Astrocyte (in vitro differentiated cells and primary cell): ENCODE results near the gene STK32B. TPM values are rescaled to one million over a fixed set of nuclear protein-coding genes. Genes with fewer than 3 reads are reported as not detected.

Experiments used
- DNase-seq: peaks from one replicate; pipeline ENCODE4 v3.0.0-alpha.2; 2010; ENCODE audit warnings: low read depth
- FAIRE-seq: peaks from 2 replicates; lab custom pipeline; 2011; peaks lifted over from hg19 to GRCh38; lab: Jason Lieb, UNC
- H2AFZ ChIP-seq: 2 replicates; pipeline ENCODE4 v1.6.0; 2012; ENCODE audit warnings: low read depth, low read length, inconsistent platforms
- H3K27ac ChIP-seq: 2 replicates; pipeline ENCODE4 v1.5.1; 2011; ENCODE audit warnings: low read depth, low read length, inconsistent platforms
- H3K27me3 ChIP-seq: 2 replicates; pipeline ENCODE4 v1.6.0; 2011; ENCODE audit warnings: low read length, inconsistent platforms; ENCODE audit not compliant: insufficient read depth
- H3K36me3 ChIP-seq: 2 replicates; pipeline ENCODE4 v1.5.1; 2011; ENCODE audit warnings: low read length, inconsistent platforms; ENCODE audit not compliant: insufficient read depth
- H3K4me1 ChIP-seq: 2 replicates; pipeline ENCODE4 v1.5.1; 2011; ENCODE audit warnings: low read length, inconsistent platforms; ENCODE audit not compliant: insufficient read depth
- H3K4me2 ChIP-seq: 2 replicates; pipeline ENCODE4 v1.6.0; 2012; ENCODE audit warnings: low read length, inconsistent platforms
- H3K4me3 ChIP-seq: 2 replicates; pipeline ENCODE4 v1.5.1; 2011; ENCODE audit warnings: low read depth, mild to moderate bottlenecking, low read length, inconsistent platforms; ENCODE audit not compliant: insufficient read depth
- H3K79me2 ChIP-seq: 2 replicates; pipeline ENCODE4 v1.6.0; 2012; ENCODE audit warnings: mild to moderate bottlenecking, low read length, inconsistent platforms; ENCODE audit not compliant: insufficient read depth
- H3K9ac ChIP-seq: 2 replicates; pipeline ENCODE4 v1.6.0; 2012; ENCODE audit warnings: mild to moderate bottlenecking, low read length, inconsistent platforms
- H3K9me3 ChIP-seq: 2 replicates; pipeline ENCODE4 v1.5.1; 2012; ENCODE audit warnings: low read depth, mild to moderate bottlenecking, low read length, inconsistent platforms; ENCODE audit not compliant: insufficient read depth
- H4K20me1 ChIP-seq: 2 replicates; pipeline ENCODE4 v1.6.0; 2012; ENCODE audit warnings: low read length, inconsistent platforms; ENCODE audit not compliant: insufficient read depth
- H3K27ac Mint-ChIP-seq: one replicate; pipeline ENCODE4 v1.8.0; 2021; ENCODE audit warnings: mild to moderate bottlenecking, mixed read lengths; ENCODE audit not compliant: unreplicated experiment
- H3K27me3 Mint-ChIP-seq: one replicate; pipeline ENCODE4 v1.8.0; 2021; ENCODE audit warnings: low read depth, mixed read lengths; ENCODE audit not compliant: unreplicated experiment
- H3K36me3 Mint-ChIP-seq: one replicate; pipeline ENCODE4 v1.8.0; 2021; ENCODE audit warnings: low read depth, mixed read lengths; ENCODE audit not compliant: unreplicated experiment
- H3K4me1 Mint-ChIP-seq: one replicate; pipeline ENCODE4 v1.8.0; 2021; ENCODE audit warnings: low read depth, mixed read lengths; ENCODE audit not compliant: unreplicated experiment
- H3K4me3 Mint-ChIP-seq: one replicate; pipeline ENCODE4 v1.8.0; 2021; ENCODE audit warnings: mild to moderate bottlenecking, moderate library complexity, mixed read lengths; ENCODE audit not compliant: unreplicated experiment
- H3K9me3 Mint-ChIP-seq: one replicate; pipeline ENCODE4 v1.8.0; 2021; ENCODE audit warnings: mild to moderate bottlenecking, mixed read lengths; ENCODE audit not compliant: unreplicated experiment
- EZH2 ChIP-seq: IDR thresholded peaks from 2 replicates; pipeline ENCODE4 v1.6.1; 2012; ENCODE audit warnings: mild to moderate bottlenecking, low read length, inconsistent platforms; ENCODE audit not compliant: insufficient read depth
- total RNA-seq: library from RNA; stranded (reverse); gene quantifications from 2 replicates; pipeline ENCODE4 v1.2.1, GENCODE V29; 2021
- TF ChIP-seq, protein P1 (sequence below): IDR thresholded peaks from 2 replicates; pipeline ENCODE4 v1.5.1; 2011; ENCODE audit warnings: low read depth, mild to moderate bottlenecking, inconsistent platforms, low read length, moderate library complexity; ENCODE audit not compliant: insufficient read depth

Gene STK32B
- total RNA-seq, 1 donor from 2014 or later = 2.9 TPM

DNA sequence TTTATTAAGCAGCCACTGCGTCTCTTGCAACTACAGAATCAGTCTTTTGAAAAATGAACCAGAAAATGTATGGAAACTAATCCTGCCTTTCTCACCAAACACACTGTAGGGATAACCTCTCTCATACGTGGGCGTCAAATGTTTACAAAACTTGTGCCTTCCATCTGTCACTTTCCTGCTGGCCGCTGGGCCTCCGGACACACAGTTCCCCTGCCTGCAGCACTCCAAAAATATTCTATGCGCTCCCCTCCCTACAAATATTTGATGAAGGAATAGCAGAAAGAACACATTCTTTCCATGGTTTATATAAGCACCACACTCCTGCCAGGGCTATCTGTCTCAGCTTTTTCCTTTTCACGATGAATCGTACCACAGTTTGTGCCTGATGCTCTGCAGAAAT lies 17.1 kb upstream of the STK32B start:
- Histone ChIP-seq H3K9me3 (no peaks in the 10 kb centered on the region), H3K27me3 (no peaks in the 10 kb centered on the region), H3K4me1 (peaks cover 30% of the 10 kb centered on the region), H3K9ac (no peak overlapping the region), H2AFZ (no peak overlapping the region), H3K27ac (no peak overlapping the region), H3K36me3 (no peaks in the 10 kb centered on the region), H4K20me1 (no peaks in the 10 kb centered on the region), H3K4me2 (no peak overlapping the region), H3K79me2 (no peaks in the 10 kb centered on the region), H3K4me3 (no peak overlapping the region)
- FAIRE-seq (no peak), DNase-seq (no peak)
- H3K27ac Mint-ChIP-seq = no peak overlapping the region
- no peak overlapping the region for H3K4me3 Mint-ChIP-seq
- H3K4me1 Mint-ChIP-seq = peaks cover 34% of the 10 kb centered on the region
- no peaks in the 10 kb centered on the region for H3K9me3 Mint-ChIP-seq
- H3K36me3 Mint-ChIP-seq = no peaks in the 10 kb centered on the region
- TF ChIP-seq EZH2 = no peak
- H3K27me3 Mint-ChIP-seq = peaks cover 8% of the 10 kb centered on the region

DNA sequence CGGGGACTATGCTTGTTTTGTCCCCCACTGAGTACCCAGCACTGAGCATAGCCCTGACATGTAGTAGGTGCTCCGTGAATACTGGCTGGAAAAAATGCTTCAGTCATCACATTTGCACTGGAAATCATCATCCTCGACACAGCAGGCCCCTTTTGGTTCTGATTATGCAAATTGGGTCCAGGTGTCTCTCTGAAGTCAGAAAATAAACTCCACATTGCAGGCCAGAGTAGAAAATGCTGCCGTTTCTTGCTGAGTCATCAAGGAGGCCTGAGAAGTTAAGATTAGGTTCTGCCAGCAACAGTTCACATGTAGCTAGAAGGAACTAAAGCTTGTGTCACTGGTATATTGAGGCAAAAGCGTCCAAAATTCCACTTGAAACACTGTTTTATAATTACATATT lies 15.0 kb upstream of the STK32B start:
- FAIRE-seq = no peak
- H4K20me1 ChIP-seq = no peaks in the 10 kb centered on the region
- no peaks in the 10 kb centered on the region for H3K27me3 ChIP-seq
- Mint-ChIP-seq H3K9me3 (no peaks in the 10 kb centered on the region), H3K27ac (peak overlapping the region; percentile 81), H3K27me3 (peaks cover 3% of the 10 kb centered on the region), H3K4me1 (peaks cover 34% of the 10 kb centered on the region), H3K36me3 (no peaks in the 10 kb centered on the region), H3K4me3 (no peak overlapping the region)
- peak; percentile 70 for DNase-seq
- H3K4me2 ChIP-seq = no peak overlapping the region
- no peaks in the 10 kb centered on the region for H3K9me3 ChIP-seq
- no peak overlapping the region for H3K9ac ChIP-seq
- no peak overlapping the region for H3K27ac ChIP-seq
- no peak overlapping the region for H2AFZ ChIP-seq
- TF ChIP-seq, protein P1, sequence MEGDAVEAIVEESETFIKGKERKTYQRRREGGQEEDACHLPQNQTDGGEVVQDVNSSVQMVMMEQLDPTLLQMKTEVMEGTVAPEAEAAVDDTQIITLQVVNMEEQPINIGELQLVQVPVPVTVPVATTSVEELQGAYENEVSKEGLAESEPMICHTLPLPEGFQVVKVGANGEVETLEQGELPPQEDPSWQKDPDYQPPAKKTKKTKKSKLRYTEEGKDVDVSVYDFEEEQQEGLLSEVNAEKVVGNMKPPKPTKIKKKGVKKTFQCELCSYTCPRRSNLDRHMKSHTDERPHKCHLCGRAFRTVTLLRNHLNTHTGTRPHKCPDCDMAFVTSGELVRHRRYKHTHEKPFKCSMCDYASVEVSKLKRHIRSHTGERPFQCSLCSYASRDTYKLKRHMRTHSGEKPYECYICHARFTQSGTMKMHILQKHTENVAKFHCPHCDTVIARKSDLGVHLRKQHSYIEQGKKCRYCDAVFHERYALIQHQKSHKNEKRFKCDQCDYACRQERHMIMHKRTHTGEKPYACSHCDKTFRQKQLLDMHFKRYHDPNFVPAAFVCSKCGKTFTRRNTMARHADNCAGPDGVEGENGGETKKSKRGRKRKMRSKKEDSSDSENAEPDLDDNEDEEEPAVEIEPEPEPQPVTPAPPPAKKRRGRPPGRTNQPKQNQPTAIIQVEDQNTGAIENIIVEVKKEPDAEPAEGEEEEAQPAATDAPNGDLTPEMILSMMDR = no peak
- no peak for TF ChIP-seq EZH2
- H3K36me3 ChIP-seq = no peaks in the 10 kb centered on the region
- H3K4me3 ChIP-seq = no peak overlapping the region
- no peaks in the 10 kb centered on the region for H3K79me2 ChIP-seq
- peaks cover 30% of the 10 kb centered on the region for H3K4me1 ChIP-seq

DNA sequence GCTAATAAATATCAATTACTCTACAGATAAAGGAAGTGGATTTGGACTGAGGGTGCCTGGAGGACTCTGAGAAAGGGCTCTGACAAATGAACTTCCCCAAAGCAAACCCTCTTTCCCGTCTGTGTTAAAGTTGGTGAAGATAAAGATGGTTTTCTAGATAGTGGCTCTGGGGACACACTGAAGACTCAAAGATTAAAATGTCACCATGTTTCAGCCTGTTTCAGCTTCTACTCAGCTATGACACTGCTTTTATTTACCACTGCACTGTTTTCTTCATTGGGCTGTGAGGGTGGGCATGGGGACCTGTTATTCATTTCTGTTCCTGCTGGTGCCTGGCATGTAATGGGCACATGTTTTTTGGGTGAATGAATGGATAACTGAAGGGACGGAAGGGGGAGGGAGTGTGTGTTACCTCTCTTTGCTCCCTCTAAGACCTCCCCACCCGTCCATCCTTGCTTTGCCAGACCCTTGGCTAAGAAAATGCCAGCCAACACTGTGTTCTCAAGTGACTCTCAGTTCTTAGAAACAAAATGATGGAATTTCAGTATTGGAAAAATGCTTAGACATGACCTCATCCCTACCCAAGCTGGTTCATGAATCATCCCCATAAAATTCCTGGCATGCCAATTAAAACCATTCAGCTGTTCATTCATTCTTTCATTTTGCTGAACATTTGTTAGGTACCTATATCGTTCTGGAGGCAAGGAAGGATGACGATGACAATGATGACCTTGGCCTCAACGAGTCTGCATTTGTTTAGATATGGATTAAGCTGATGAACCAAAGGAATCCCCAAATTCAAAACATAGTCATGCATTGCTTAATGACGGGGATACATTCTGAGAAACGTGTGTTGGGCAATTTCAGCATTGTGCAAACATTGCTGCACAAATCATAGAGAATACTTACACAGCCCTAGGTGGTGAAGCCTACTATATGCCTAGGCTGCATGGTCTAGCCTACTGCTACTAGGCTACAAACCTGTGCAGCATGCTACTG lies 13.4 kb upstream of the STK32B start:
- H3K4me2 ChIP-seq = peak overlapping the region; percentile 64
- peak overlapping the region; percentile 55 for H3K4me3 Mint-ChIP-seq
- peak overlapping the region; percentile 72 for H3K27ac ChIP-seq
- H3K27ac Mint-ChIP-seq = peak overlapping the region; percentile 99
- H4K20me1 ChIP-seq = no peaks in the 10 kb centered on the region
- no peaks in the 10 kb centered on the region for H3K27me3 ChIP-seq
- no peaks in the 10 kb centered on the region for H3K79me2 ChIP-seq
- DNase-seq = peak; percentile 94
- no peak overlapping the region for H2AFZ ChIP-seq
- H3K4me1 ChIP-seq = peaks cover 30% of the 10 kb centered on the region
- peak; percentile 97 for FAIRE-seq
- H3K27me3 Mint-ChIP-seq = peaks cover 3% of the 10 kb centered on the region
- no peaks in the 10 kb centered on the region for H3K9me3 Mint-ChIP-seq
- no peak overlapping the region for H3K4me3 ChIP-seq
- no peaks in the 10 kb centered on the region for H3K36me3 Mint-ChIP-seq
- no peak for TF ChIP-seq EZH2
- TF ChIP-seq, protein P1 = no peak
- H3K9me3 ChIP-seq = no peaks in the 10 kb centered on the region
- peaks cover 34% of the 10 kb centered on the region for H3K4me1 Mint-ChIP-seq
- no peaks in the 10 kb centered on the region for H3K36me3 ChIP-seq
- peak overlapping the region; percentile 34 for H3K9ac ChIP-seq
